ENCODE measurements around the gene ATP1B4.
"Not testable (repeated sequence)": the region's sequence is repeated elsewhere in the genome, so short reads cannot be mapped to it uniquely, and the experiment has no call there.

The ATP1B4 gene

DNA sequence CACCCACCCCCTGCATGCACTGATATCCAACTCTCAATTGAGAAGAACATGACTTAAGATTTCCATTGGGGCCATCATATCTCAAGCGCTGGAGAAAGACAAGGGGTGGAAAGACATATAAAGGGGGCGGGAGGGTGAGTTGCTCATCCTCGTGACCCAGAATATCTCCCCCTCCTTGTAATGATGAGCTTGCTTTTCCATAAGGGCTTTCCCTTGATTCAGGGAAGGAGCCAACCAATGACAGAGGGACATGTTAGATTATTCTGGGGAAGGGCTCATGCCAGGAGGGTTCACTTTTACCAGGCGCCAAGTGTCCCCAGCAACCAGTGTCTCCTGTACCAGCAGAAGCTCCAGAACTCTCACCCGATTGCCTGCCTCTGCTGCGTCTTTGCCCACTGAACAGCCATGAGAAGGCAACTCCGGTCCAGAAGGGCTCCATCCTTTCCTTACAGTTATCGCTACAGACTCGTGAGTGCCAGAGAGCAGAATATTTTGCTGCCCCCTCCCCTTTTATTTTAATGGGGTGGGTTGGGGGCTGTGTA lies at the start of gene ATP1B4:
Gene ATP1B4, plus strand, starts transcription at position 326 of the 542 bp plus-strand sequence. Its CDS starts 80 bp downstream, at position 406.
- no peak for DNase-seq (ENCODE audit: low spot score)

DNA sequence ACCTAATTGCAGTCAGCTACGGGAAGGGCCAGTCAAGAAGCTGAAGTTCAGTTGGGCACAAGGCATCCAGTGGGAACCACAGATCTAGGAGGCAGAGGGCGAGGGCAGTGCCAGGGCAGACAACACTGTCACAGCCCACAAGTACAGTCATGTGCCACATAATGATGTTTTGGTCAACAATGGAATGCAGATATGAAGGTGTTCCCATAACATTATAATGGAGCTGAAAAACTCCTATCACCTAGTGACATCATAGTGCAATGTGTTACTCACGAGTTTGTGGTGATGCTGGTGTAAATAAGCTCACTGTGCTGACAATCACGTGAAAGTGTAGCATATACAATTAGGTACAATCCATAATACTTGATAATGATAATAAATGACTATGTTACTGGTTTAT lies 46.1 kb upstream of the ATP1B4 start:
- DNase-seq (ENCODE audit: low spot score): no peak

DNA sequence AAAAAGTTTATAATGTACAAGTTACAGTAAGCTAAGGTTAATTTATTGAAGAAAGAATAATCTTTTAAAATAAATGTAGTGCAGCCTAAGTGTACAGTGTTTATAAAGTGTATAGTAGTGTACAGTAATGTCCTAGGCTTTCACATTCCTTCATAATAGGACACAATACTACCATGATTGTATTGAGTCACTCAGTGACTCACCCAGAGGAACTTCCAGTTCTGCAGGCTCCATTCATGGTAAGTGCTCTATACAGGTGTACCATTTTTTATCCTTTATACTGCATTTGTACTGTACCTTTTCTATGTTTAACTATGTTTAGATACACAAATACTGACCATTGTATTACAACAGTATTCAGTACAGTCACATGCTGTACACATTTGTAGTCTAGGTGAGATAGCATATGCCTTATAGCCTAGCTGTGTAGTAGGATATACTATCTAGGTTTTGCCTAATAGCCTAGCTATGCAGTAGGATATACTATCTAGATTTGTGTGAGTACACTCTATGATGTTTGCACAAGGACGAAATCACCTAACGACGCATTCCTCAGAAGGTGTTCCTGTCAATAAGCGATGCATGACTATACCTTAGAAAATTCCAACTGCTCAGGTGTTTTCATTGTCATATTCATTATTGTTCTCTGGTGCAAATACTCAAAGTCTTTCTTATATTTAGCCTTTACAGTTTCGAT lies 45.2 kb upstream of the ATP1B4 start:
- no peak for DNase-seq (ENCODE audit: low spot score)

DNA sequence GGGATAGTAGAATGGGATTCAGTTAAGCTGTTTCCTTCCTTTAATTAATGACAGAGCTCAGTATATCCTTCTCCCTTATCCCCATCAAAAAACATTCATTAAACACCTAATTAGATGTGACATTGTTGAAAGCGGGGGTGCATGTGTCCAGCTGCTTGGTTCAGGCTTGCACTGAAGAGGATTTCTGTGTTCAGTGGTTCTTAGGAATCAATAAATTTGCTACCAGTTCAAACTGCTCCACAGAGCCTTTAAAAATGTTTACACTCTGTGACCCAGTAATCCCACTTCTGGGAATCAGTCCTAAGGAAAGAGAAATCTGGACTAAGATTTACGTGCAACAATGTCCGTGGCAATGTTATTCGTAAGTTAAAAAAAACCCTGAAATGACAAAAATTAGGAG lies 43.5 kb upstream of the ATP1B4 start:
- no peak for DNase-seq (ENCODE audit: low spot score)

DNA sequence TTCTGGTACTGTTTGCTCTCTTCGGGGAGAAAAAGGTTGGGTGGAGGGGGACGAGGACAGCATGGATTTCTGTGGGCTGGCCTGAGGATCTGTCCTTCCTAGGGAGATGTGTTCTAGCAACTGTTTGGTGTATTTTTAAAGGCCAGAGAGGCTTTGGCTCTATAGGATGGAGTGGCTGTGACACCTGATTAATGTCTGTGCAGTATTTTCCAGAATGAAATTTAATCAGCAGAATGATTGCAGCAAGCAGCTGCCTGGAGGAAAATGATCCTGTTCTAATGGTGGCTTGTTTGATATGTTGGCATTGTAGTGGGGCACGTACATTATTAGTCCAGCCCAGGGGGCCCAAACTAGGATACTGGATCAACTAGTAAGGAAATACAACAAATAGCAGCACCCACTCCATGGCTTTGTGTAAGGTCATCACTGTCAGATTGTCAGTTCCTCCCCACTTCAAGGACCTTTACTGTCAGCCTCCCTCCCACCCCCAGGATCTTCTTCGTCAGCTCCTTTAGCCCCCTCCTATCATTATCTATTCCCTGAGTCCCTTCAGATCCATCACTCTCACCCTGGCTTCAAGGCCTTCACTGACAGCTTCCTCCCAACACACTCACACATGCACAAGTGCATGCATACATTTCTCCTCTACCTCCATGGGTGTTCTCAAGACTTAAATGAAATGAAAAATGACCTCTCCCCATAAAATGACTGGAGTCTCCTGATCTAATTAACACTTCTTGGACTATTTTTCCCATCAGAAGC lies 40.2 kb upstream of the ATP1B4 start:
- no peak for DNase-seq (ENCODE audit: low spot score)

DNA sequence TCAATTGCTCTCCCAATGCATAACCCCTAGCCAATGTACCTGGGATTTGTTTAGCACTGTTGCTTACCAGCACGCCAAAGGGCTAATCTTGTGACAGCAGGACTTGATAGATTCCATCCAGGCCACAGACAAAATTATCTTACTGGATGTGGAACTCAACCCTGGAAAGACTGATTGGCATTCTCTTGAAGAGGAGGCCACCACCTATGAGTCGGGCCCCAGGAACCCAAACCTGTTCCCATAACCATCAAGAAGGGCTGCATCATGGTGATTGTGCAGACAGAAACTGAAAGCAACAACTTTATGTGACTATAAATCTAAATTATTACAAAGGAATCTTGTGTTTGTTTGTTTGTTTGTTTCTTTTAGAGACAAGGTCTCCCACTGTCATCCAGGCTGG lies 30.8 kb upstream of the ATP1B4 start:
- DNase-seq (ENCODE audit: low spot score): no peak

DNA sequence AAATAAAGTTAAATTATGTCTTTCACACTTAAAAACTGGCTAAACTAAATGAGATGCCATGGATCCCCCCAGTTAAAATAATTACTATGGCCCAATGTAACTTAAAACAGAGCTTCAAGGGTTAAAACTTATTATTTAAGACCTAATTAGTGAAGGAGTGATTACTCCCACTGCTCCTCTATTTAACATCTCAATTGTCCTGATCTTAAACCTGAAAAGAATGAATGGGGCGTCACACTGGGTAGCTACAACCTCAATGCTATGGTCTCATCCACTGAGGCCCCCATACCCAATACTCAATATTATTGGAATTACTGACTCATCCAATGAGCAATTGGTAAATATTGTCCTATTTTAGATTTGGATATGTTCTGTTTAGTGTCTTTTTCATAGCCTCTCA lies 29.5 kb upstream of the ATP1B4 start:
- no peak for DNase-seq (ENCODE audit: low spot score)

DNA sequence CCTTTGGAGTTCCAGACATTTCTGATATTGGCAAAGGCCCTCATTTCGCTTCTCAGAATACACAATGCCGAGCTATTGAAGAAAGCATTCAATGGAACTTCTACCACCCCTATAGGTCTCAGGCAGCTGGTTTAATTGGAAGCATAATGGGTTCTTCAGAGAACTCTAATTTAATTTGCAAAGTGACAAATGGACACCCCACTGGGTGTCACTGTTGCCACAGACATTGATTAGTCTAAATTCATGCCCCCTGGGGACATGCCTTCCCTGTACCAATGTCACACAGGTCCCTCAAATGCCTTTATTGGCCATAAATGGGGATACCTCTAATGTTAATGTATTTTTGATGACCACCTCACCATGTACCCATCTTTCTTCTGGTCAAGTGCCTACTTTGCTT lies 27.7 kb upstream of the ATP1B4 start:
- DNase-seq (ENCODE audit: low spot score): no peak

DNA sequence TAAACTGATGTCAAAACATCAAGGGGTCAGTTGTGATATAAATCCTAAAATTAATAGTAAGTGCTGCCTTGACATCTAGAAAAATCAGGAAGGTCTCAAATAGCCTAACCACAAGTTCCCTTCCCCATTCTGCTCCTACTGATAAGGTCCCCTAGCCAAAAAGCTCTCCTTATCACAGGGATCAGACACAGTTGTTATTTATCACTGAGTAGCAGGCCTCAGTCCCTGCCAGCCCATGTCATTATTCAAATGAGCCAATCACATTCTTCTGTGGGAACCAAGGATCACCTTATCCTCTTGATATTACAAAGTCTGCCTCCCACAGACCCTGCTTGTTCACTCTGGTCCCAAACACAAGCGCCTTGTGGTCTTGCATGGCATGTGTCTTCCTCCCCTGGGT lies 27.3 kb upstream of the ATP1B4 start:
- no peak for DNase-seq (ENCODE audit: low spot score)

DNA sequence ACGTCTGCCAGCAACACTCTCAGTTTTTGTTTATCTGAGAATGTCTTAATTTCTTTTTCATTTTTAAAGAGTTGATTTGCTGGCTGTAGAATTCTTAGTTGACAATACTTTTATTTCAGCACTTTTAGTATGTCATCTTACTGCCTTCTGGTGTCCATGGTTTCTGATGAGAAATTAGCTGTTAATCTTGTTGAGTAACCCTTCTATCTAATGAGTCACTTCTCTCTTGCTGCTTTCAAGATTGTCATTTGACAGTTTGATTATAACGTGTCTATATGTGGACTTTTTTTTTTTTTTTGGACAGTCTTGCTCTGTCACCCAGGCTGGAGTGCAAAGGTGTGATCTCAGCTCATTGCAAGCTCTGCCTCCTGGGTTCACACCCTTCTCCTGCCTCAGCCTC lies 26.6 kb upstream of the ATP1B4 start:
- no peak for DNase-seq (ENCODE audit: low spot score)

DNA sequence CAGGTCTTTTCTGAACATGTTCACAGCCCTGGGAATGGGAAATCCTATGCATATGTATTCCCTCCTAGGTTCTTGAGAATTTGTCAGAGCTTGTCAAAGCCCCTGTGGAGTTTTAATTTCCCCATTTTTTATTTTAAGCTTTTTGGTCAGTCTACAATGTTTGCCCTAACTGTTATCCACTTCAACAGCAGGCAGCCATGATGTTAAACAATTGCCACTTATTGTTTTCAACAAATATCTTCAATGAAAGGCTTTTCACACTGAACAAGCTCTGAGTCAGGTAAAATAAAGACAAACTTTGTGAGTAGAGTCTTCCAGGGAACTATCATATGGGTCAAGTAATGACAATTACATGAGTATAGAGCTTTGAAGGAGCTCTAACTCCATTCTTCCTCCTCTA lies 25.0 kb upstream of the ATP1B4 start:
- DNase-seq (ENCODE audit: low spot score): no peak

DNA sequence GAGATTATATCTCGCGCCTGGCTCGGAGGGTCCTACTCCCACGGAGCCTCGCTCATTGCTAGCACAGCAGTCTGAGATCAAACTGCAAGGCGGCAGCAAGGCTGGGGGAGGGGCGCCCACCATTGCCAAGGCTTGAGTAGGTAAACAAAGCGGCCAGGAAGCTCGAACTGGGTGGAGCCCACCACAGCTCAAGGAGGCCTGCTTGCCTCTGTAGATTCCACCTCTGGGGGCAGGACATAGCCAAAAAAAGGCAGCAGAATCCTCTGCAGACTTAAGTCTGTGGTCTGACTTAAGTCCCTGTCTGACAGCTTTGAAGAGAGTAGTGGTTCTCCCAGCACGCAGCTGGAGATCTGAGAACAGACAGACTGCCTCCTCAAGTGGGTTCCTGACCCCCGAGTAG lies 17.3 kb upstream of the ATP1B4 start:
- DNase-seq (ENCODE audit: low spot score): not testable (repeated sequence)

DNA sequence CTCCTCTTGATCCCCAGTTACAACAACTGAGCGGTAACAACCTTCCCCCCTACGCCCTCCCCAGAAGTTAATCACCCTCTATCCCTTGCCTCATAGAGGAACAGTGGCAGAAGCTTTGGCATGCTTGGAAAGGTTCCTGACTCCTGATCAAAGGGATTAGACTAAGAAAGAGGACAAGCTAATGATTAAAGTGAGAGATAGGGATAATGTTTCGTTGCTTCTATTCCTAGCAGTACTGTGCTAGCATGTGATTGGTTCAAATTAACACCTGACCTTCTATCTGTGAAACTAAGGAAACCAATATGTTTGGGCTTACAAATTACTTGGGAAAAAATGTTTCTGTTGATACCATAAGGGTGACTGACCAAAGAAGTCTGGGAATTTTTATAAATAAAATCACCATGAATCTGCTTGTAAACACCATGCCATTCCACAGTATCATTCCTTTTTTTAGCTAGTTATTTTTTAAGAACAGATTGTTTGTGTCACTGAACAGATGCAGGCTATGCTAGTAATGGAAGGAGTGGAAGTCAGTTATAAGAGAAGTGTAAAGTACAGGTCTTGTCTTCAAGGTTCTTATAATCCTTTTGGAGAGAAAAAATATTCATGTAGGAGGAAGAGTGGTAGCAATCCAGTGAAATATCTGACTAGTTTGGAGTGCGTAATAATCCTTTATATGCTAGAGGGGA lies 11.3 kb upstream of the ATP1B4 start:
- DNase-seq (ENCODE audit: low spot score): no peak

DNA sequence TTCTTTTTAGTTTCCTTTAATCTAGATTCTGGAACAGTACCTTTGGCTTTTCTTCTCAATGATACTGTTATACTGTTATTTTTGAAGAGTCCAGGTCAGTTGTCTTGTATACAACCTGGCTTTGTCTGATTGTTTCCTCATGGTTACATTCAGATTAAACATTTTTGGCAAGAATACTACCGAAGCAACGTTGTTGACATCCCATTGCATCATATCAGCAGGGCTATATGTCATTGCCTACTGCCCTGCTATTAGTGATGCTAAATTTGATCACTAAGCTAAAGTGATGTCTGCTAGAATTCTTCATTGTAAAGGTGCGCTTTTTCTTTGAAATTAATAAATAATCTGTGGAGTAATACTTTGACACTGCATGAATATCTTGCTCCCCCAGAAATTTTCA lies 5.8 kb upstream of the ATP1B4 start:
- DNase-seq (ENCODE audit: low spot score): no peak

DNA sequence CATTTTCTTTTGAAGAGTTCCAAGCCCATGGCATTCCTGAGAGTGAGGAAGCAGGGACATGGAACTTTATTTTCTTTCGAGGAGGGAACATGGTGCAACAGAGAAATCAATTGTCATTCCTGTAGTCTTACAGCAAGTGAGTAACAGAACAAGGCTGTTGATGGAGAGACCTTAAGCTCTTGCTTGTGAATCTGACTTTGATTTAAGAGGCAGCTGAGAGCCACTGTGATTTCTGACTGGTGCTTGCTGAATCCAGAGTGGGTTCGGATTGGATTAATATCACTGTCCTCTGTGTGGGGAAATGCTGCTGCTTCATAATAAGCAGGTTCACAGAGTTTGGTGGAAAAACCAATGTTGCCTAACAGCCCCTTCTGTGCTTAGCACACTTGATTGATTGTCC lies 4.7 kb upstream of the ATP1B4 start:
- DNase-seq (ENCODE audit: low spot score): no peak

DNA sequence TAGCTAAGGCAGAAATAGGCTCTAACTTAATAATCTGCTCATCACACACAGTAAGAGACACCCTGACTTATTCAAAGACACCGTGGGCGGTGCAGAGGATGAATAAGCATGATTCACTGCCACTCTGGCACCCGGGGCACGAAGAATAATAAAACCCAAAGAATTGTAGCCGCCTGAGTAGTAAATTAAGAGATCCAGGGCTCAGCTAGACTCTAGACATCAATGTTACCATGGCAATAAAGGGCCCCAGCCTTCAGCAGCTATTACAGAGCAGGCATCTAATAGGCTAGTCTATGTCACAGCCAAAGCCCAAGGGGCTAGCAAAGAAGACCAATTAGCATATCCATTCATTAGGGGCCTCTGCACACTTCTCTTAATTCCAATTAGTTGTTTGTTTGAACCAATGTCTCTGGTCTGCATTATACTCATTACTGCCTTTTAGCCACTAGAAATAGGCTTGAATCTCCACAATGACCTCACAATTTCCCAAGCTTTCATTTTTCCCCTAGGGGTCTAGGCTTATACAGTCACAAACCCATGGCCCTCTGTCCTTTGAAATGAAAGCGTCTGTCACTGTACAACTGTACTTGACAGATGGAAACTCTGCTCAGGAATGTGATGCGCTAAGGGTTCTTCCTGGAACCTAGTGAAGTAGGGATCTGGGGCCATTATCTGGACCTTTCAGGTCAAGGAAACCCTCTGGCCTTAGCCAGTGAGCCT lies 3.0 kb upstream of the ATP1B4 start:
- no peak for DNase-seq (ENCODE audit: low spot score)

DNA sequence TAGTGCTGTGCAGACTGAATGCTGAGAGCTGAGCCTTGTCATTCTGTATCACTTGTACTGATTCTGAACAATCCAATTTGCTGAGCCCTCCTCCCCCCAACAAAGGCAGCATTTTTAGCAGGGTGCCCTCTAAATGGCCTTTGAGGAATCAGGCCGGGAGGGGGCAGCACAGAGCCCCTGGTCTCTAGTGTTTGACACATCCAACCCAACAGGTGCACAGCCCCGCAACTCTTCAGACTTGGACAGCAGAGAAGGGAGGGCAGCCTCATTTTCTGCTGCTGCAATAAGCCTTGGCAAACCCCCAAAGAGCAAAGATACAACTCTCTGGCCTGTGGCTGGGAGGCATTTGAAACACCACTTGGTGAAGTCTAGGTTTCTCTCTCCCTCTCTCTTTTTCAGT lies 3.4 kb downstream of the ATP1B4 start:
- peak; percentile 33 for DNase-seq (ENCODE audit: low spot score)

DNA sequence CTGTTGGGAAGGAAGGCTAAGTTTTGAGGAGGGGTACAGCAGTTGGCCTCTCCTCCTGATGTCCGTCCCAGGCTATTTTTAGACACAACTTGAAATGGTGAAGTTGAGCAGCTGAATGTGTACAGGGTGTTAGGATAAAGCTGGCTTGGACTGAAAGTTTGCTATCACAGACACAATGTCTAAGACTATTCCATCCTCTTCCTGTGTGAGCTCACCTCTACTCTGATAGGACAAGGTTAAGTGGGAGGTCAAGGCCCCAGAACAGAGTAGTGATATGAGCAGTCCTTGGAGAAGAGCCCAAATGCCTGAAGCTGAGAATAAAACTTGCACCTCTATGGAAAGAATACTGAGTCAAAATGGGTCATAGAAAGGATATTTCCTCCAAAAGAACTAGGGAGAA lies 4.1 kb downstream of the ATP1B4 start:
- DNase-seq (ENCODE audit: low spot score): no peak

DNA sequence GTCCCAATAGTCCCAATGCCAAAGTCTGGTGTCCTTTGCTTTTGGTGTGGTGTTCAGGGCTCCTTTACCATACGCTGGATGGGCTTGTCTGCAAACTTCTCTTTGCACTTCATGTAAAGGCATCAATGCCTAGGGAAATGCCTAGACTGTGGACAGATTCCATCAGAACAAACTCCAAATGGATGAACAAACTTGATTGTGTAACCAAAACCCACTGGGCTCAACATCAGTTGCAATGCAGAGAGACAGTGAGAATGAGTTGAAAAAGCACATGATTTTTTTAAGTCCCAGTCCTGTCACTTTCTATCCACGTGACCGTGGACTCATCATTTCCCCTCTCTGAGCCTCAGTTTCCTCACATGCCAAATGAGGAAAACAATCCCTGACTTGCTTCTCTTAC lies 4.9 kb downstream of the ATP1B4 start:
- DNase-seq (ENCODE audit: low spot score): no peak

DNA sequence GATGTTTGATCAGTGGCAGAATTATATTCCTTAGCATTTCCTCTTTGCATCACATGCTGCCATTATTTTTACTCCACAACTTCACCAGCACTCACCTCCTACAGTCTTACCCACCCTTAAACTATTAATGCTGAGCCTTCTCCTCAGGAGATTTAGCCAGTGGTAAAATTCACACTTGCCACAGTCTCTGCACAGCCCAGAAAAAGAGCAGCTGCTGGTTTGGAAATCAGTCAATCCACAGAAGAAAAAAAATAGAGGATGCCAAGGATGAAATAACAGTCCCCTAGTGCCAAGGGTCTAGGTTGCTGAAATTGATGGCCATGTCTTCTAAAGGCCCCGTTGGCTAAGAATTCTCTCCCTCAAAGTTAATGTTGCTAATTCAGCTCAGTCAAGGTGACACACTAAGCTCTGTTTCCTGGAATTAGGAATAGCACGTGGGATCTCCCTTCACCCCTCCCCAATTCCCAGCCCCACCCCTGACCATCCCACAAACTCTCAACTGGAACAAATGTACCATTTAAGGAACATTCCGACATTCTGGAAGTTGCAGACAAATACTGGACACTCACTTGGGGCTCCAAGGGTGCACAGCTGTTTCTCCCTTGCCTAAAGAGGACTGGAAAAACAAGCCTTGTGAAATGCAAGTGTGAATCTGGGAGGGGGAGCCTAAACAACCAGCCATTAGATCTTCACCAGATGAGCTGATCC lies 5.7 kb downstream of the ATP1B4 start:
- DNase-seq (ENCODE audit: low spot score): no peak

DNA sequence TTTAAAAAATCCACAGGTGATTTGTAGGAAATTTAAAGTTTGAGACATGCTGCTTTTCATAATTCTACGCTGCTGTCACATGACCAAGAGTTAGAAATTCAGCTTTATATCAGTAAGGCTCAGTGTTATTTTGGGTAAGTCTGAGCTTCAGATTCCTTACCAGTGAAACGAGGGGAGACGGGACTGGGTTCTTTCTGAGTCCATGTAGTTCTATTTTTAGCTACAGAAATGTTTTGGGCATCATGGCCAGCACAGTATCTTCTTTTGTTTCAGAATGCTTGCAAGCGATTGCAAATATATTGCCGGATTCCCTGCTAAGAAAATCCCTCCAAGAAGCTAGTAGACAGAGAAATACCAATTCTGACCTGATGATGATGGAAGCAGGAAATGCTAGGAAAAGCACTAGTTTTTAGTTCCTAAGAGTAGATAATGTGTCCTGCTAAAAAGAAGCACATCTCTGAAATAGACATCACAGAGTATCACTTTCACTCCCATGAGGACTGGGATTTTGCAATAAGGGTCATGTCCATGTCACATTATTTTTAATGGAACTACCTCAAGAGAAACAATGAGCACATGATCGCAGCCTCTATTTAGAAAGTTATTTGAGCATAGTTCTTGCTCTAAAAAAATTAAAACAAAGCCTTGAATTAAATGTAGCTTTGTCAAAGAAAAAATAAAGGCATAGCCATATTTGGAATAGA lies 10.9 kb downstream of the ATP1B4 start:
- no peak for DNase-seq (ENCODE audit: low spot score)

All from germinal center (tissue), 1 donor.